NCI-H2171 (cell line): ENCODE data around the gene SFT2D1.

Source experiments
- DNase-seq: peaks from one replicate; lab custom pipeline; 2025; lab: John Stamatoyannopoulos, UW

The SFT2D1 gene

DNA sequence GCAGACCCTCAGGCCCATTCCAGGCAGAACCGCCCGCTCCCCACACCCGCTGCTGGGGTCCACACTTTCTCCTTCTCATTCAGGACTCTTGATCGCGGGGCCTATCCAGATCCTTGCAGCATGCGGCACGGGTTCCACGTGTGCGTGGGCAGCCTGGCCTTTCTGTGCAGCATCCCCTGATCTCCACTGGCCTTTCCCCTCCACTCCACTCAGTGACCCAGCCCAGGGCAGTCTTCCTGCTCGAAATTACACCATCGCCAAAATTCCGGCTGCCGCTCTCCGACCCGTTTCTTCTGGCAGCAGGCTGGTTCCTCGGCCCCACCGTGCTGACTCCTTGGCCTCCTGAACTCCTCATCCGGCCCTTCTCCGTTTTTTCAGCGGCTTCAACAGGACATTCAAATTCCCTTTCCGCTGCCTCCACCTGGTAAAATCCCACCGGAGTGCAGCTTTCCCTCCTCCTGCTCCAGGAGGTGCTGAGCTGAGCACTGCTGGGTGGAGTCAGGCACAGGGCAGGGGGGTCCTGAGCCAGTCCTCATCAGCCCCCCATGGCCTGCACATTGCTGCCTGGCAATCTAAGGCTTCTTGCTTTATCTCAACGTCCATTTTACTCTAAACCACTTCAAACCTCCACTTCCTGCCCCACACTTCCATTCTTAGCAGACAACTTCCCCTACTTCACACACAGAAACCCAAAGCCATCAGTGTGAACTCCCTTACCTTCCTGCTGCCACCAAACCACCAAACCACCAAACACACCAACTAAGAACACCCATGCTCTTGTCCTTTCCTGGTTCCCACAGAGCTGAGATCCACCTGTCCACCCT is 9.0 kb downstream of the SFT2D1 start:
- DNase-seq = no peak

DNA sequence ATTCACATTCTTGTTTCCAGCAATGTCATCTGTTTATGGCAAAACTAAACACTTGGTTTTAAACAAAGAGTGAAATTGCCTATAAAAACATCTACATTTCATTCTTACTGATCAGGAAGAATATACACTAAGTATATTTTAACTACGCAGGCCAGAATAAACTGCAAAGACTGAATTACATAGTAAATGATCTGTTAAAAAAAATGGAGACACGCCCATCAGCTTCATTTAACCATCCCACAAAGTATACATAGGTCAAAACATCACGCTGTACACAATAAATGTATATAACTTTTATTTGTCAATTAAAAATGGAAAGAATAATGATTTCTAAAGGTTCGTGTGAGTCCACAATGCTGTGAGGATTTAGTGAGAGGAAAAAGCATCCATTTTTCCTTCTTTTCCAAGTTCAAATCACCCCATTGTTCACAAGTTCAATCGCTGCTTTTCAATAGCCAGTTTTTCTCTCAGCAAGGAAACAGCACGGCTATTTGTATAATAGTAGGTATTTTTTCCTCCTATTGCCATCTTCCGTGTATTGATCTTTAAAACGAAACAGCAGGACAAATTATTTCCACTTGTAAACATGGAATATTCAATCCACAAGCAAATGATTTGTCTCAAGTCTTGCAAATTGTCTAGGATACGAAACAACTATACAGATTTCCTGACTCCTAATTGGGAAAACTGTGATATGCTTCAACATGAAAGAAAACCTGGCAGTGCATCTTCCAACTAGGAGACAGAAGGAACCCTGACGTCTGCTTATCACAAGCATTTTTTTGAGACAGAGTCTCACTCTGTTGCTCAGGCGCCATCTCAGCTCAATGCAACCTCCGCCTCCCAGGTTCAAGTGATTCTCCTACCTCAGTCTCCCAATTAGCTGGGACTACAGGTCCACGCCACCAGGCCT is 10.6 kb downstream of the SFT2D1 start:
- no peak for DNase-seq

DNA sequence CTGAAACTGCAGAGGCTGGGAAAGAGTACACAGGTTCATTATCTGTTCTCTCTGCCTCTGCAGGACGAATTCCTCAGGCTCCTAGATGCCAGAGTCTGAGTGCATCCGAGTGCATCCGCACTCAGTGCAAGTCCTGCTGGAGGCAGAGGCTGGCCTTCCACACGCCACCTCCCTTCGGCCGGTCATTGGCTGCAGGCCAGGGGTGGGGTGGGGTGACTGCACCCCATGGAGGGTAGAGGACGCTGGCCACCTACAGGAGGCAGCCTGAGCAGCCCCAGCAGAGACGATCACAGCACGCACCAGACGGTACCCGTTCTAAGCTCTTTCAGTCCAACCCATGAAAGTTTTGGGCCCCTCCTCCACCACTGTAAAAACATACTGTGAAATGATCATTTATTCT is 11.7 kb downstream of the SFT2D1 start:
- DNase-seq = no peak

DNA sequence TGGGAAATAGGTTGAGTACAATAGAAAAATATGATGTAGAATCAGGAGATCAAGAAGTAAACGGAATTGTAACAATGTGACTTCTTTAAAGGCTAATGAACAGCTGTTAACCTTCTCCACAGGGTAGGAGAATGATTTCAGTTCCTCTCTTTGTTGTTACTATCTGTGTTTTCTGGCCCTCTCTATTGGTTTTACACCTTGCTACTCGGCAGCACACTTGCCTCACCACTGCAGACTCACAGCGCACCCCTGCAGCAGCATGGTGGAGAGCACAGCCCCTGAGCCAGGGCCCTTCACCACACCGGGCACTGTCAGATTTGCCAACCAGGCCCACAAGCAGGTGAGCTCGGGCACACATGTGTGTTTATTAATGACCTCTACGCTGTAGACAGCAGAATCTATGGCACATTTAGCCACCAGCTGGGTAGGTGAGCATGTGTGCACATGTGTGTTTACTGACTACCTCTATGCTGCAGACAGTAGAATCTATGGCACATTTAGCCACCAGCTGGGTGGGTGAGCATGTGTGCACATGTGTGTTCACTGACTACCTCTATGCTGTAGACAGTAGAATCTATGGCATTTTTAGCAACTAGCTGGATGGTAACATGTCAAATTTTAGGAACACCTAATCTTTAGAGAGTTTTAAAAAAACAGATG is 16.8 kb downstream of the SFT2D1 start:
- no peak for DNase-seq

DNA sequence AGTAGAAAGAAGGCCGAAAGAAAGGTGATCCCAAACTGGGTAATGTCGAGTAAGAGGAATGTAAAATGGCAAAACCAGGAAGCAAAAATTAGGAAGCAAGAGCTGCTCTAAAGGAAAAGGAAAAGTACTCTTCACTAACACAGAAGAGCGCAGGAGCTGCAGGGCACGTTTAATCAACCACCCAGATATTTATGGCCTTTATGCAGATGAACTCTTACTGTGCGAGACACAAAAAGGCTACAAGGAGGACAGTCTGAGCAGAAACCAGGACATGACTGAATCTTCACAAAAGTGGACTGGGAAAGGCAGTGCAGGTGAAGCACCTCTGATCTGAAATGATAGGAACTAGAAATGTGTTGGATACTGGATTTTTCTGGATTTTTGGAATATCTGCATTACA is 18.9 kb downstream of the SFT2D1 start:
- DNase-seq = no peak

DNA sequence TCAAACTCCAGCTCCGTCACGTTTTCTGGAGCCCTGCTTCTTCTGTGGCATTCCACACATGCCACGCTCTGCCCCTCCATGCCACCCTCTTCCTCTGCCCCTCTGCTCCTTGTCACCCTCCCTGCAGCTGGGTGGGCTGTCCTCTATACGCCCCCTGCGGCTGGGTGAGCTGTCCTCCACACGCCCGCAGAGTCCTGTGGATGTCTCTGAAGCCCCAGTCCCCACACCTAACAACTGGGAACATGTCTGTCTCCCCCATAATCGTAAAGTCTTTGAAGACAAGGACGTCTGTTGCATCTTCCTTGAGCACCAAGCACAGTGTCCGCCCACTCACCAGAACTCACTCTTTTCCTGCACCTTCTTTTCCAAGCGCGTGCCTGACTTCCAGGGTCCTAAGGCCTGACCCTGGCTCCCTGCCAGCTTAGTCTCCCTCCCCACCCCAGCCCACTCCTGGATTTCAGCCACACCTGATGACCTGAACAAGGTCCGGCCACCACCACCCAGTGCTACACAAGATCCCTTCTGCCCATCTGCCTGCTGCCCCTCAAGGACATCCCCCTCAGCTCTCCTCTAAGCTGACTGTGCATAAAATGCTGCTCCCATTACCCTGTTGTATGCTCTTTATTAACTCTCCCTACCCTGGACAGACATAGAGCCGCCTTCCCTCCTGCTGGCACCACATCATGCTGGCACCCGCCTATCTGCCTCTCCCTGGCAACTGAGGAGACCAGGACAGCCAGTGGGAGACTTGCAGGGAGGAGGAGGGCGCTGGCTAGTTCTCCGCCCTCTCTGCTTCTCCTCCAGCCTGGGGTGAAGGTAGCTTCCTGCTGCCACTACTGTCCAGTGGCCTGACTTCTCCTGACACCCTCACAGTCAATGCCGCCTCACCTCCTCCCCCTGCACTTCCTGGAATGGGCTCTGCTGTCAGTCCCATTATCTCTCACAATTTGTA is 23.4 kb downstream of the SFT2D1 start:
- no peak for DNase-seq

DNA sequence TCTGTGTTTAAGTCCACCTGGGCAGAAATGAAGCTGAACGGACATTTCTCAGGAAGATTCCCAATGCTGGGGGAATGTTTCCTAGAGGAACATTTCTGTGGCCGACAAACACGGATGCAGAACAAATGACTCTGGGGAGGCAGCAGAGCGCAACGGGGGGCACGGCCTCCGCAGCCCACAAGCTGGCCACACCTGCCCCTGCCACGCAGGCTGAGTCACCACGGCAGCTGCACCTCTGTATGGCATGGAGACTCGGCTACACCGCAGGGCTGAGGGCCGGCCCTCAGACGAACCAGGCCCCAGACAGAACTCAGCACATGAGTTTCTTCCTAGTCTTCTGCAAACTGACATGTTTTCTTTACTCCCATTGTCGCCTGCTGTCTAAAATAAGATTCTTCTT is 24.1 kb downstream of the SFT2D1 start:
- DNase-seq = no peak

DNA sequence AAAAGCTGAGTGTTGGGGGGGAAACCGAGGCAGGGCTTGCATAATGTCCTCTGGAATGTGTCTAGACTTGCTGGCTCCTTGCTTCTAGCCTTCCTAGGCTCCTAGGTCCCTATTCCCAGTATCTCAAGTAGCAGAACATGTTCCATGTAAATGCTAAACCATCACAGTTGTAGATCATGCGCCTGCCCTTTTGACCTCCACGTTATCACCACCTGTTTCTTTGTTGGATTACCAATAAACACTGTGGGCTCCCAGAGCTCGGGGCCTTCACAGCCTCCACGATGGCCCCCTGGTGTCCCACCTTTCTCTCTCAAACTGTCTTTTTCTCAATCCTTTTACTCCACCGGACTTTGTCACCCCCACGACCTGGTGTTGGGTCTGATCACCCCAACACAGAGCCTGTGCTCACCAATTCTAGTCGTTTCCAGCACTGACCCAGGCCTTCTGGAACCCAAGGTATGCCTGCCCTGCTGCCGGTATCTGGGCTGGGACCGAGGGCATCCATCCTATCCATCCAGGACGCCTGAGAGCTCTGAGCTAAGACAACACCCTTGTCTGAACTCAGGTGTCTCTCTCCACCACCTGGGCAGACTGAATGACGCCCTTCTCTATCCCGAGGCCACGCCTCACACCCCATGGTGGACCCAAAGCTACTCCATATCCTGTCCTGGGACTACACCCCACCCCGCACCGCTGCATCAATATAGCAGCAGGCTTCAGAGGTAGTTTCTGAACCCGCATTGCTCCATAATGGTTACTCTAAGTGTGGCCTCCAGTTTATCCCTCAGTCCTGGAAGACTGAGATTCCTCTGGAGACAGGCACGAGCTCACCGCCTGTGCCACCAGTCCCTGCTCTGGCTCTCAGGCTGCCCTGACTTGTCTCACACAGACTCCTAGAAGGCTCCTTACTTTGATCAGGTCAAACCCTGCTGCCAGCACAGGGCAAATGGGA is 24.8 kb downstream of the SFT2D1 start:
- DNase-seq = no peak

DNA sequence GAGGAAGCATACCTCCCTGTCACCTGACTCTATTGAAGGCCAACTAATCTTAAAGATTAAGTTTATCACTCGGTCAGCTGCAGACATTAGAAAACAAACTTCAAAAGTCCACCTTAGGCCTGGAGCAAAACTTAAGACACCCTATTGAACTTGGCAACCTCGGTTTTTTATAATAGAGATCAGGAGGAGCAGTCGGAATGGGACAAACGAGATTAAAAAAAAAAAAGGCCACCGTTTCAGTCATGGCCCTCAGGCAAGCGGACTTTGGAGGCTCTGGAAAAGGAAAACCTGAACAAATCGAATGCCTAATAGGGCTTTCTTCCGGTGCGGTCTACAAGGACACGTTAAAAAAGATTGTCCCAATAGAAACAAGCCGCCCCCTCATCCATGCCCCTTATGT is 26.9 kb downstream of the SFT2D1 start:
- DNase-seq = no peak

DNA sequence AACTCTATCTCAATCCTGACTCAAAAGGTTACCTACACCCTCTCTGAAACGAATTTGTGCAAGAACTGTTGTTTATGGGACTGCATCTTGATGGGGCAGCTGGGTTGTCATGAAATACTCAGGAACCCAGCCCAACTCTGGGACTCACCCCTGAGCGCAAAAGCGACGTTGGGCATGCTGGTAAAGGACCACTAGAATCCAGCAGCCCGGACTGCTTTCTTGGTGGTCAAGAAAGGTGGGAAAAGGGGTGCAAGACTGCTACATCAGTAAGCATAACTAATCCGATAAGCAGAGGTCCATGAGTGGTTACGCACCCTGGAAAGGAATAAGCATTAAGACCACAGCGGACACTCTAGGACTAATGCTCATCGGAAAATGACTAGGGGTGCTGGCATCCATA is 27.9 kb downstream of the SFT2D1 start:
- no peak for DNase-seq

DNA sequence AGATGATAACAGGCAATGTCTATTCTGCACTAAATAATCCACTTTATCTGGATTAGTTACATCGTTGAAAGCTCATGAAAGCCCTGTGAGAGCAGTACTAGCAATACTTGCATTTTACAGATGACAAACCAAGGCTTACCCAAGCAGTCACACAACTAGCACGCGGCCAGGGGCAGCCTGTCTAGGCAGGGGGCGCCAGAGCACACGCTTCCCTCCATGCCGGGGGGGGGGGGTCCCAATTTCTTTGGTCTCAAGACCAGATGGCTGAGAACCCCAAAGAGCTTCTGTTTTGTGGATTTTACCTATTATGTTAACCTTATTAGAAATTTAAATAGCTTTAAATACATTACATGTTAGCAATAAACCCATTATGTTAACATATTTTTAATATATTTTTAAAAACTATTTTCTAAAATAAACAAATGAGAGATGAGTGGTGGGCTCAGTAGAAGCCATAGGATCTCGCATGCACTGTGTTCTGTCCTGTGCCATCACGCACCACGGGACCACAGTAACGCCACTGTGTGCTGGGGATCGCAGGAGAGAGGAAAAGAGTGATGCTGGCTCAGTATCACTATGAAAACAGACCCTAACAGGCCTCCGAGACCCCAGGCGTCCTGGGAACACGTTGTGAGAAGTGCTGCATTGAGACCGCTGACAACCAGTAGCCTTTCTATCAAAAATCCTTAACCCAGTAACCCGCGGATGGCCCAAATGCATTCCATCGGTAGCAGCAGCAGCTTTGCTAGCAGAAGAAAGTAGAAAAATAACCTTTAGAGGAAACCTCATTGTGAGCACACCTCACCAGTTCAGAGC is 28.9 kb downstream of the SFT2D1 start:
- peak; percentile 17 for DNase-seq

DNA sequence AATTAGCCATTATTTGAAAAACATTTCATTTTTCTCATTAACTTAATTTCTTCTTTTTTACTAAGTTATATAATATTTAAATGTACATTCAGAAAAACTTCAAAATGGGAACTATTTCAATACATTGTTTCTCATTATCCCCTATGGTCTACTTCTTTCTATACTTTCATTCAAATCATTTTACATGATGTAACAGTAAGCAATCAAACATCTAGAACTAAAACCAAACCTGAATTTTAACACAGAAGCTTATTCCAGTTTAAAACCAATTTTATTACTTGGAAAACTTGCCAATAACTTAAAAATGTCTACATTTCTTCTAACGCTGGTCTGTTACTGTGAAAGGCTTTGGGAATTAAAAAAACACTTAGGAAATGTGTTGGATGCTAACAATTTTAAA is 29.5 kb downstream of the SFT2D1 start:
- no peak for DNase-seq

DNA sequence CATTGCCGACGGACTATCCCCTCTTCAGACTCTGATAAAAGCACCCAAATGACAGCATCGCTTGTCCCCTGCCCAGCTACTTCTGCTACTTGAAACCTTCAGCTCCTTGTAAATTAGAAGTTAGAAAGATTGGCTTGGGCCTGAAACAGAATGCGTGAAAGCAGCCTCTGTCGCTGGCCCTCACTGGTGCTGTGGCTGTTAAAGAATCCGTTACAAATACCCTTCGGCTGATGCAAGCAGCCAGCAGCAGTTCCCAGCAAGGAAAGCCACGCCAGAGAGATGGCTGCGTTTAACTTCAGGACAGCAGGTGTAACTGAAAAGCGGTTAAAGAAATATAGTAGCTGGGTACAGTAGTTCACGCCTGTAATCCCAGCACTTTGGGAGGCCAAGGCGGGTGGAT is 31.7 kb downstream of the SFT2D1 start:
- DNase-seq = no peak

DNA sequence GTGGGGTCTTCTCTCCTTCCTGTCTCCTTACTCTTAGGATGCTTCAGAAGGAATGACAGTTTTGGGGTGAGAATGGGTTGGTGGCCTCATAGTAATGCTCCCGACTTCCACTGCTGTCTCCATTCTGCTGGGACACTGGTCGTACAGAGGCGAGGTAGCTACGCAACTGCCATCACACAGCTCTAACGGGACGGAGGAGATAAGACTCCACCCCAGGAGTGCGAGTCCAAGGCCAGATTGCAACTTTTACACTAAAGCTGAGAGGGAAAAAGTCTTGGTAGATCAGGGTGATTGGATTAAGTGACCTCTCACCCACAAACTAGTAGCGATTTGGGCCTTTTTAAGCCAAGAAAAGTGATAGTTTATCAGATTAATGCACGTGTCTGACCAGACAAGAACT is 32.4 kb downstream of the SFT2D1 start:
- no peak for DNase-seq

DNA sequence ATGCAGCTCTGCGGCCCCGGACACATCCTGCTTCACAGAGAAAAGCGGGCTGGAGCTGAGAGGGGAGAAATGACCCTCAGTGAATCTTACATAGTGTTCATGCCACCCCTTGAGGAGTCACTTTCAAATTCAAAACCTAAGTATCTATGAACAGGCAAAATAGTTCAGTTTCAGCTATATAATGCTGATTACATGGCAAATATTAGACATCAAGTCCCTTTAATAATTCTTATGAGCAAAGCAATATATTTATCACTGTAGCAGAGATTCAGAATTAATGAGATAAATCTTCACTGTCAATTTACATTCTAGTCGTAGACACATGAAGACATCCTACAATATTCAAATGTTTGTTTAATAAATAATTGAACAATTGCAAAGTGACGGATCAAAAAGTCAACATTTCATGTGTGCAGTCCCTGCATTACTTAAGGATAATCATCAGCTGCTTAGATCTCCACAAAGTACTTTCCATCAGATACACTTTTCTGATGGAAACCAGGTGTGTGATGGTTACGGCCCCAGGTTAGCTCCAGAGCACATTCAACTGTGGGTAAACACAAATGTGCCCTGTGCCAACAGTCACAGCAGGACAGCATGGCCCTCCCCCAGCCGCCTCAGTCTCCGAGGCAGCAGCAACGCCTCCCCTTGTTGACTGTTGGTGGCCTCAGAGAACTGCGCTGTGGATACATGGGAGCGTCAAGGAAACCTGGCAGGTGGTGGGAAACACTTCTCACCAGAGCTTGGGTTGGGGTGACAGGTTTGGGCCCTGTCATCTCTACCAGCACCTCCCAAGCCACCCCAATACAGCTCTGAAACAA is 33.4 kb downstream of the SFT2D1 start:
- DNase-seq = no peak

DNA sequence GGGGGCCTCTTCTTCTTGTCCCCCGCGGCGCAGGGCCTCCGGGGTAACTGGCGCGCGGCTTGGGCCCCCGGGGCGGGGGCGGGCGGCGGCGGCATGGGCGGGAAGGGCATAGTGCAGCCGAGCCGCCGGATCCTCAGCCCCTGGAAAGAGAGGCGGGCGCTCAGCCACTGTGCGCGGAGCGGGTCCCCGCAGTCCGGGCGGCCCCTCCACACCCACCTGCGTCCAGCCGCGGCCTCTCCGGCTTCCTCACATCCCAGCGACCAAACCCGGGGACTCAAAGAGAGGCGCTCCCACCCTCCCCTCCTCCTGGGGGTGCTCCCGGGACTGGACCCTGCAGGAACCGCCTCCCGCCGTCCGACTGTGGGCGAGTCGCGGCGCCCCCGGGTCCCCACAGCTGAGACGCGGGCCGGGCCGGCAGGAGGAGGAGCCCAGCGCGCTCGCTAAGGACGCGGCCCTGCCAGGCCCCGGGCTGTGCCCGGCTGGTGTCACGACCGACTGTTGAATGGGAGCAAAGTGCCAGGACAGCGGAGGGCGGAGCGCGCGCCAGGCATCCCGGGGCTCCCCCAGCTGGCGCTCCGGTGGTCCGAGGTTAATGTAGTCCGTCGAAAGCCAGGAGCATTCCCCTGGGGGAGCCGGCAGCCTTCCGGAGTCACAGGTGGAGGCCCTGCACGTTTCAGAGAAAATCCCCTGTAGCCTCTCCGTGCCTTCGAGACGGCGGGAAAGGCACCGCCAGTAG is 34.1 kb downstream of the SFT2D1 start, which contains the start of gene PRR18:
PRR18 (minus strand) TSS at position 360 of the 736 bp plus-strand sequence; CDS start at position 110, 250 bp downstream.
- peak; percentile 14 for DNase-seq
